Esophagus muscularis mucosa (tissue), 3 donors: ENCODE measurements around the gene ERVV-1.

Source experiments
- POLR2AphosphoS5 ChIP-seq, 2 donors: sonication (generic); formaldehyde crosslinking; IDR thresholded peaks; one replicate each; pipeline ENCODE4 v1.6.1; 2017; ENCODE audit warnings: antibody characterized with exemption in 2 of 2
- TF ChIP-seq, protein P1 (sequence below), 3 experiments: fragments of 200-600 bp in 2 of 3; fragments of 450-650 bp in 1 of 3; sonication (generic) in 2 of 3; IDR thresholded peaks; one replicate each; pipeline ENCODE4 v1.5.1; 2017 to 2019; ENCODE audit warnings: antibody characterized with exemption in 3 of 3, mild to moderate bottlenecking in 2 of 3, moderate library complexity in 1 of 3

DNA sequence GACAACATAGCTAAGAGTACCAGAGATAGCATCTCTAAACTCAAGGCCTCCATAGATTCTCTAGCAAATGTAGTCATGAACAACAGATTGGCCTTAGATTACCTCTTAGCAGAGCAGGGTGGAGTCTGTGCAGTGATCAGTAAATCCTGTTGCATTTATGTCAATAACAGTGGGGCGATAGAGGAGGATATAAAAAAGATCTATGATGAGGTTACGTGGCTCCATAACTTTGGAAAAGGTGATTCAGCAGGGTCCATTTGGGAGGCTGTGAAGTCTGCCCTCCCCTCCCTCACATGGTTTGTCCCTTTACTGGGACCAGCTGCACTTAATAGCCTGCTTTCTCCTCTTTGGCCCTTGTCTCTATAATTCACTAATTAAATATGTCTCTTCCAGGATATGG lies 1.4 kb downstream of the ERVV-1 start:
- TF ChIP-seq, protein P1, sequence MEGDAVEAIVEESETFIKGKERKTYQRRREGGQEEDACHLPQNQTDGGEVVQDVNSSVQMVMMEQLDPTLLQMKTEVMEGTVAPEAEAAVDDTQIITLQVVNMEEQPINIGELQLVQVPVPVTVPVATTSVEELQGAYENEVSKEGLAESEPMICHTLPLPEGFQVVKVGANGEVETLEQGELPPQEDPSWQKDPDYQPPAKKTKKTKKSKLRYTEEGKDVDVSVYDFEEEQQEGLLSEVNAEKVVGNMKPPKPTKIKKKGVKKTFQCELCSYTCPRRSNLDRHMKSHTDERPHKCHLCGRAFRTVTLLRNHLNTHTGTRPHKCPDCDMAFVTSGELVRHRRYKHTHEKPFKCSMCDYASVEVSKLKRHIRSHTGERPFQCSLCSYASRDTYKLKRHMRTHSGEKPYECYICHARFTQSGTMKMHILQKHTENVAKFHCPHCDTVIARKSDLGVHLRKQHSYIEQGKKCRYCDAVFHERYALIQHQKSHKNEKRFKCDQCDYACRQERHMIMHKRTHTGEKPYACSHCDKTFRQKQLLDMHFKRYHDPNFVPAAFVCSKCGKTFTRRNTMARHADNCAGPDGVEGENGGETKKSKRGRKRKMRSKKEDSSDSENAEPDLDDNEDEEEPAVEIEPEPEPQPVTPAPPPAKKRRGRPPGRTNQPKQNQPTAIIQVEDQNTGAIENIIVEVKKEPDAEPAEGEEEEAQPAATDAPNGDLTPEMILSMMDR (IDR thresholded peaks at IDR 0.05) = no peak
- no peak for TF ChIP-seq POLR2AphosphoS5 (IDR thresholded peaks at IDR 0.05)
